HCT116 (cell line): ENCODE measurements around the gene PELI1.

Source experiments
- CEBPB ChIP-seq: IDR thresholded peaks from 2 replicates; pipeline ENCODE4 v1.6.1; 2012; ENCODE audit warnings: low read depth
- EGR1 ChIP-seq: IDR thresholded peaks from 2 replicates; pipeline ENCODE4 v1.6.1; 2012; ENCODE audit warnings: low read depth
- JUND ChIP-seq: IDR thresholded peaks from 2 replicates; pipeline ENCODE4 v1.6.1; 2012
- POLR2A ChIP-seq: IDR thresholded peaks from 2 replicates; pipeline ENCODE4 v1.7.0; 2011; ENCODE audit warnings: borderline replicate concordance; ENCODE audit not compliant: insufficient read depth, insufficient read length; ENCODE audit errors: extremely low read depth
- POLR2AphosphoS5 ChIP-seq: IDR thresholded peaks from 2 replicates; pipeline ENCODE4 v1.6.1; 2011; ENCODE audit warnings: mild to moderate bottlenecking, low read depth, low read length, moderate library complexity
- RAD21 ChIP-seq: IDR thresholded peaks from 2 replicates; pipeline ENCODE4 v1.6.1; 2012; ENCODE audit warnings: low read depth, mild to moderate bottlenecking
- SP1 ChIP-seq: IDR thresholded peaks from 2 replicates; pipeline ENCODE4 v1.6.1; 2012; ENCODE audit warnings: low read depth
- SRF ChIP-seq: IDR thresholded peaks from 2 replicates; pipeline ENCODE4 v1.6.1; 2012; ENCODE audit warnings: low read depth
- TF ChIP-seq, protein P1 (sequence below), 3 experiments: fragments of 200-600 bp in 1 of 3; sonication (generic) in 1 of 3; IDR thresholded peaks in 2 of 3; conservative IDR thresholded peaks in 1 of 3; 2 replicates each; pipeline ENCODE4 v1.5.1; 2012 to 2017; ENCODE audit warnings: low read depth in 2 of 3, low read length in 2 of 3, antibody characterized with exemption in 1 of 3, borderline replicate concordance in 1 of 3, control low read depth in 1 of 3, mild to moderate bottlenecking in 1 of 3, mixed read lengths in 1 of 3, mixed run types in 1 of 3, moderate library complexity in 1 of 3; ENCODE audit not compliant: insufficient read depth in 1 of 3
- TF ChIP-seq, protein P2 (sequence below): IDR thresholded peaks from 2 replicates; pipeline ENCODE4 v1.6.1; 2012

DNA sequence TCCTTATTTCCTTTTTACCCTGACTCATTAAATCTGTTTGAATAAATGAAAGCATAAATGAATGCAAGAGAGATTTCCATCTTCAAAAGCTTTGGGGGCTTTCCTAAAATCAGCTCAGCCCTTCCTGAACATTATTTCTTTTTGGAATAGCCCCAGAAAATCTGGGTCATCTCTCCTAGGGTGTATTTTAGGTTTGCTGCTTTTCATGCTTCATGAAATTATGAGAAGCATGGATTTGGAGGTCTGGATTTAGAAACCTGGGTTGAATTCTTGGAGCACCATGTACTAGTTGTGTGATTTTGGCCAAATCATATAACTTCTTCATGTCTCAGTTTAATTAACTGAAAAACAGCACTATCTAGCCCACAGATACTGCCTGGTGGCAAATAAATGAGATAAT lies 24.0 kb upstream of the PELI1 start:
- TF ChIP-seq, protein P1, sequence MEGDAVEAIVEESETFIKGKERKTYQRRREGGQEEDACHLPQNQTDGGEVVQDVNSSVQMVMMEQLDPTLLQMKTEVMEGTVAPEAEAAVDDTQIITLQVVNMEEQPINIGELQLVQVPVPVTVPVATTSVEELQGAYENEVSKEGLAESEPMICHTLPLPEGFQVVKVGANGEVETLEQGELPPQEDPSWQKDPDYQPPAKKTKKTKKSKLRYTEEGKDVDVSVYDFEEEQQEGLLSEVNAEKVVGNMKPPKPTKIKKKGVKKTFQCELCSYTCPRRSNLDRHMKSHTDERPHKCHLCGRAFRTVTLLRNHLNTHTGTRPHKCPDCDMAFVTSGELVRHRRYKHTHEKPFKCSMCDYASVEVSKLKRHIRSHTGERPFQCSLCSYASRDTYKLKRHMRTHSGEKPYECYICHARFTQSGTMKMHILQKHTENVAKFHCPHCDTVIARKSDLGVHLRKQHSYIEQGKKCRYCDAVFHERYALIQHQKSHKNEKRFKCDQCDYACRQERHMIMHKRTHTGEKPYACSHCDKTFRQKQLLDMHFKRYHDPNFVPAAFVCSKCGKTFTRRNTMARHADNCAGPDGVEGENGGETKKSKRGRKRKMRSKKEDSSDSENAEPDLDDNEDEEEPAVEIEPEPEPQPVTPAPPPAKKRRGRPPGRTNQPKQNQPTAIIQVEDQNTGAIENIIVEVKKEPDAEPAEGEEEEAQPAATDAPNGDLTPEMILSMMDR (IDR thresholded peaks at IDR 0.05 in 2 of 3, conservative IDR thresholded peaks at IDR 0.05 in 1 of 3; ENCODE audit: borderline replicate concordance in 1 of 3, insufficient read depth in 1 of 3, low read depth in 2 of 3, low read length in 2 of 3), result no peak
- TF ChIP-seq CEBPB (no peak), JUND (no peak), RAD21 (no peak), EGR1 (no peak), POLR2AphosphoS5 (no peak), POLR2A (no peak), SRF (no peak), SP1 (no peak)
- TF ChIP-seq, protein P2, sequence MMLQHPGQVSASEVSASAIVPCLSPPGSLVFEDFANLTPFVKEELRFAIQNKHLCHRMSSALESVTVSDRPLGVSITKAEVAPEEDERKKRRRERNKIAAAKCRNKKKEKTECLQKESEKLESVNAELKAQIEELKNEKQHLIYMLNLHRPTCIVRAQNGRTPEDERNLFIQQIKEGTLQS, result no peak
